Smooth muscle cell (in vitro differentiated cells): ENCODE measurements around the gene CALD1. TPM values are rescaled to one million over a fixed set of nuclear protein-coding genes. Genes with fewer than 3 reads are reported as not detected.

ENCODE experiments used
- DNase-seq: peaks from one replicate; lab custom pipeline; 2025; ENCODE audit not compliant: unreplicated experiment; lab: John Stamatoyannopoulos, UW
- H2AFZ ChIP-seq: fragments of 200-600 bp; sonication (generic); 2 replicates; pipeline ENCODE4 v1.6.0; 2016; ENCODE audit warnings: antibody characterized with exemption, low read depth, mild to moderate bottlenecking
- H3F3A ChIP-seq: fragments of 200-600 bp; sonication (generic); 2 replicates; pipeline ENCODE4 v1.6.0; 2017; ENCODE audit warnings: antibody characterized with exemption, low read depth
- H3K27ac ChIP-seq: fragments of 200-600 bp; sonication (generic); 2 replicates; pipeline ENCODE4 v1.5.1; 2016; ENCODE audit warnings: low read depth, mild to moderate bottlenecking
- H3K27me3 ChIP-seq: fragments of 200-600 bp; sonication (generic); 2 replicates; pipeline ENCODE4 v1.6.1; 2016; ENCODE audit warnings: low read depth, mild to moderate bottlenecking
- H3K36me3 ChIP-seq: fragments of 200-600 bp; sonication (generic); 2 replicates; pipeline ENCODE4 v1.5.1; 2016; ENCODE audit warnings: low read depth
- H3K4me1 ChIP-seq: fragments of 200-600 bp; sonication (generic); 2 replicates; pipeline ENCODE4 v1.5.1; 2016; ENCODE audit warnings: low read depth
- H3K4me2 ChIP-seq: fragments of 200-600 bp; sonication (generic); 2 replicates; pipeline ENCODE4 v1.6.0; 2016; ENCODE audit warnings: mild to moderate bottlenecking
- H3K4me3 ChIP-seq: fragments of 200-600 bp; sonication (generic); 2 replicates; pipeline ENCODE4 v1.5.1; 2016; ENCODE audit warnings: mild to moderate bottlenecking
- H3K79me2 ChIP-seq: fragments of 200-600 bp; sonication (generic); 2 replicates; pipeline ENCODE4 v1.6.0; 2016; ENCODE audit warnings: low read depth, mild to moderate bottlenecking
- H3K9ac ChIP-seq: fragments of 200-600 bp; sonication (generic); 2 replicates; pipeline ENCODE4 v1.6.0; 2016; ENCODE audit warnings: low read depth
- H3K9me3 ChIP-seq: fragments of 200-600 bp; sonication (generic); replicated peaks from 2 replicates; pipeline ENCODE4 v1.5.1; 2016; ENCODE audit warnings: low read depth
- H4K20me1 ChIP-seq: fragments of 200-600 bp; sonication (generic); 2 replicates; pipeline ENCODE4 v1.6.0; 2016; ENCODE audit warnings: low read depth
- WGBS: methylation state at CpG from one replicate; pipeline ENCODE4 v1.1.7; 2016; ENCODE audit warnings: low lambda C conversion rate; 5-methylcytosine and 5-hydroxymethylcytosine counted together
- polyA plus RNA-seq: library from polyadenylated mRNA; unstranded; fragments of >200 nt; fragmentation: Nextera tagmentation; extraction: Ambion mirVana; gene quantifications from 2 replicates; pipeline ENCODE4 v1.2.1, GENCODE V29; 2016
- total RNA-seq: library from RNA; depleted of rRNA; stranded (reverse); fragments of >200 nt; gene quantifications from 2 replicates; pipeline ENCODE4 v1.2.3, GENCODE V29; 2014
- TF ChIP-seq, protein P1 (sequence below): fragments of 200-600 bp; sonication (generic); IDR thresholded peaks from 2 replicates; pipeline ENCODE4 v1.5.1; 2017; ENCODE audit warnings: borderline replicate concordance, mild to moderate bottlenecking, antibody characterized with exemption; ENCODE audit not compliant: insufficient read depth, poor library complexity, severe bottlenecking

Gene CALD1
- total and polyA plus RNA-seq, 2 experiments from 2014 or later = 948 to 1,552 TPM

DNA sequence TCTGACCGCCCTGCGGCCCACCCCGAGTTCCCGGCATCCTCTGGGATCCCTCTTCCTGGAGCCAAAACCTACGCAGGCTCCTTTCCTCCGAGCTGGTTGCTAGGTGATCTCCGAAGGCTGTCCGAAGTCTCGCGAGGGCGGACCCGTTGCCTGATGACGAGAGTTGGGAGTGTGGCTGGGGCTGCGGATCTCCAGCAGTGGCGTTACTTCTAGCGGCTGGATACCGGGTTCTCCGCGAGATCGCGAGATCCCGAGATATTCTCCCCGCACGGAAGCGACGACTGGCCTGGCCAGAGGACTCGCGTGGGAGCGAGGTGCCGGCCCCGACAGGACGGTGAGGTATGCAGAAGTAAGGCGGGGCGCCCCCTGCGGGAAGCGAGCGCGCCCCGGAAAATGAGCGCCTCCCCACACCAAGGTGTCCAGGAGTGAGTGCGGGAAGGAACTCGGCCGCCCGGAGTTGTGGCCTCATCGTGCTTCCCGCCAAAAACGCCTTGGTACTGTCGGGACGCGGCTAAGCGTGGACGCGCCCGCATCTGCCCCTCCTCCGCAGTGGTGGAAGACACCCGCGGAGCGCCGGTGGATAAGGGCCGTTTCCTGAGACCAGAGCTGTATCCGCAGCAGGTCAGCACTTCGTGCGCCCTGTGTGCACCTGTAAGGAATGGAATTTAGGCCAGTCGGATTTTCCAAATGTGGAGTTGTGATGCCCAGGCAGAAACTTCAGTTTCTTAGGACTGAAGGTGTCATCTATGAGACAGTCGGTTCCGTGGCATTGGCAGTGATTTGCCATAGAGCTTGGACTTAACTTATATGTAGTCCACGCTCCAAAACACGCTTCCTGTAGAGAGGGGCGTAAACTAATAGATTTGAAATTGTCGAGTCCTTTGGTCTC, 207.2 kb downstream of the CALD1 start, which contains the start of gene AGBL3:
Gene AGBL3 (plus strand): TSS at position 146 of the 889 bp plus-strand sequence. CDS start 1,426 bp downstream, outside the sequence.
- Histone ChIP-seq H3K79me2 (peaks cover 29% of the 10 kb centered on the region), H3K9me3 (no peaks in the 10 kb centered on the region), H3K27ac (peak within 1 kb of the TSS; percentile 33), H3K4me3 (peak within 1 kb of the TSS; percentile 91), H4K20me1 (no peaks in the 10 kb centered on the region), H3K36me3 (no peaks in the 10 kb centered on the region), H3F3A (no peaks in the 10 kb centered on the region), H2AFZ (peak within 1 kb of the TSS; percentile 60), H3K27me3 (no peaks in the 10 kb centered on the region), H3K4me2 (peak within 1 kb of the TSS; percentile 94), H3K9ac (peak within 1 kb of the TSS; percentile 79), H3K4me1 (peaks cover 17% of the 10 kb centered on the region)
- WGBS = 2% methylated on average over 66 of the region's 70 CpGs
- peak; percentile 63 for DNase-seq
- TF ChIP-seq, protein P1, sequence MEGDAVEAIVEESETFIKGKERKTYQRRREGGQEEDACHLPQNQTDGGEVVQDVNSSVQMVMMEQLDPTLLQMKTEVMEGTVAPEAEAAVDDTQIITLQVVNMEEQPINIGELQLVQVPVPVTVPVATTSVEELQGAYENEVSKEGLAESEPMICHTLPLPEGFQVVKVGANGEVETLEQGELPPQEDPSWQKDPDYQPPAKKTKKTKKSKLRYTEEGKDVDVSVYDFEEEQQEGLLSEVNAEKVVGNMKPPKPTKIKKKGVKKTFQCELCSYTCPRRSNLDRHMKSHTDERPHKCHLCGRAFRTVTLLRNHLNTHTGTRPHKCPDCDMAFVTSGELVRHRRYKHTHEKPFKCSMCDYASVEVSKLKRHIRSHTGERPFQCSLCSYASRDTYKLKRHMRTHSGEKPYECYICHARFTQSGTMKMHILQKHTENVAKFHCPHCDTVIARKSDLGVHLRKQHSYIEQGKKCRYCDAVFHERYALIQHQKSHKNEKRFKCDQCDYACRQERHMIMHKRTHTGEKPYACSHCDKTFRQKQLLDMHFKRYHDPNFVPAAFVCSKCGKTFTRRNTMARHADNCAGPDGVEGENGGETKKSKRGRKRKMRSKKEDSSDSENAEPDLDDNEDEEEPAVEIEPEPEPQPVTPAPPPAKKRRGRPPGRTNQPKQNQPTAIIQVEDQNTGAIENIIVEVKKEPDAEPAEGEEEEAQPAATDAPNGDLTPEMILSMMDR = peak; percentile 50

DNA sequence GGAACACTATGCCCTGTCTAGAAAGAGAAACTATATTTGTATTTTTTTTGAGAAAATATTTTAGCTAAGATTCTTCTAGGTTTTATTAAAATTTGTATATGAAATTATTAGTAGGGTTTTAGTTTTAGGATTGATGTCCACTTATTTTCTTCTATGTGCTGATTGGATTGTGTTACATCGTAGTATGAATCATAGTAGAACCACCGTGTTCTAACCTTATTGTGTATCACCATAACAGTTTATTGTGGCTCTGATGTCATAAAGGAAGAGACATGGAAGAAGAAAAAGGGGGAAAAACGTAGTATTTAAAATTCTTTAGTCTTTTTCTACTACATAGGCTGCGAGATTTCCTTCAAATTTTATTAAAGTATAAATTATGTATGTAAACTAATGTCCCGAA, 208.7 kb downstream of the CALD1 start:
- Histone ChIP-seq H3K4me2 (peak overlapping the region; percentile 94), H3K9ac (no peak overlapping the region), H2AFZ (no peak overlapping the region), H3K27me3 (no peaks in the 10 kb centered on the region), H3K36me3 (no peaks in the 10 kb centered on the region), H3K9me3 (no peaks in the 10 kb centered on the region), H4K20me1 (no peaks in the 10 kb centered on the region), H3K27ac (no peak overlapping the region), H3F3A (peaks cover 10% of the 10 kb centered on the region), H3K79me2 (peaks cover 29% of the 10 kb centered on the region), H3K4me1 (peaks cover 22% of the 10 kb centered on the region), H3K4me3 (peak overlapping the region; percentile 91)
- TF ChIP-seq, protein P1 = no peak
- DNase-seq = no peak
- 90% methylated on average over 5 of the region's 5 CpGs for WGBS

DNA sequence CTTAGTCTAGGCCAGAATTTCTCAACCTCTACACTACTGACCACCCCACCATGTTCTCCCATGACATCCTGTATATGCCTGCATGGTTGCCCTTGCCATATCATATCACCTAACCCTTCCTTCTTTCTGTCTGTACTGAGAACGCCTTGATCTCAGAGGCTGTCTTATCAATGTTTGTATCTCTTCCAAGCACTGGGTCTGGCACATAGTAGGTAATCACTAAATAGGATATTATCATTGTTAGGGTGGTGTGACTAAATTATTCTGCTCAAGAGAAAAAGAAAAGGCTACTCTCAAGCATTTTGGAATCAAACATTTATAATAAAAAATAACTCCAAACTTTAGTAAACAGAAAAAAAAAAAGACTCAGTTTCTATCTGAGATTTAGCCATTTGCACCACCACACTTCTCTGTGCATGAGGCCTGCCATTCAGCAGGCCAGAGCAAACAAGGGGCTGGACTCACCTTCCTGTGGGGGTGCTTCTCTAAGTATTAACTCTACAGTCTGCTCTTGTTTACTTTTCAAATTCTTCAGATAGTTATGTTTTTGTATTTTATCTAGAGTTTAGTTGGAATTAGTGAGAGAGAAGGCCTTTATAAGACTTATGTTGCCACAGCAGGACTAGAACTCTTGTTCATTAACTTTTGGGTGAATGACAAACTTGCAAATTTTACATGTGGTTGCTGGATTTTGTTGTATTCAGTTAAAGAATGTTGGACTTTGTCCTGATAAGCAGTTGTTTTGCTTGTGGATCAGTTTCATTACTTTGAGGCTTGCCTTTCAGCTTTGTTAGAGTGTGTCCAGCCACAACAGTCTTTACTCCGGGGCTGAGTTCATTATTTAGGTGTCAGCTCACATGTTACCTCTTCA, 212.3 kb downstream of the CALD1 start:
- Histone ChIP-seq H3K27me3 (no peaks in the 10 kb centered on the region), H3K27ac (peak overlapping the region; percentile 46), H3K4me1 (peaks cover 22% of the 10 kb centered on the region), H2AFZ (no peak overlapping the region), H3K9ac (no peak overlapping the region), H3K36me3 (no peaks in the 10 kb centered on the region), H3K9me3 (no peaks in the 10 kb centered on the region), H3F3A (peaks cover 10% of the 10 kb centered on the region), H3K4me3 (no peak overlapping the region), H4K20me1 (no peaks in the 10 kb centered on the region), H3K79me2 (peaks cover 27% of the 10 kb centered on the region), H3K4me2 (peak overlapping the region; percentile 51)
- 55% methylated on average over 2 of the region's 2 CpGs for WGBS
- TF ChIP-seq, protein P1 = no peak
- DNase-seq = no peak
